HG03025 (cell line): ENCODE results near the gene KCNG2.

Experiments used
- ATAC-seq: cut with Tn5 transposase; IDR thresholded peaks from one replicate; pipeline ENCODE4 v1.9.1; 2021; ENCODE audit warnings: mild to moderate bottlenecking, moderate library complexity; ENCODE audit not compliant: unreplicated experiment, low FRiP score

Gene KCNG2

DNA sequence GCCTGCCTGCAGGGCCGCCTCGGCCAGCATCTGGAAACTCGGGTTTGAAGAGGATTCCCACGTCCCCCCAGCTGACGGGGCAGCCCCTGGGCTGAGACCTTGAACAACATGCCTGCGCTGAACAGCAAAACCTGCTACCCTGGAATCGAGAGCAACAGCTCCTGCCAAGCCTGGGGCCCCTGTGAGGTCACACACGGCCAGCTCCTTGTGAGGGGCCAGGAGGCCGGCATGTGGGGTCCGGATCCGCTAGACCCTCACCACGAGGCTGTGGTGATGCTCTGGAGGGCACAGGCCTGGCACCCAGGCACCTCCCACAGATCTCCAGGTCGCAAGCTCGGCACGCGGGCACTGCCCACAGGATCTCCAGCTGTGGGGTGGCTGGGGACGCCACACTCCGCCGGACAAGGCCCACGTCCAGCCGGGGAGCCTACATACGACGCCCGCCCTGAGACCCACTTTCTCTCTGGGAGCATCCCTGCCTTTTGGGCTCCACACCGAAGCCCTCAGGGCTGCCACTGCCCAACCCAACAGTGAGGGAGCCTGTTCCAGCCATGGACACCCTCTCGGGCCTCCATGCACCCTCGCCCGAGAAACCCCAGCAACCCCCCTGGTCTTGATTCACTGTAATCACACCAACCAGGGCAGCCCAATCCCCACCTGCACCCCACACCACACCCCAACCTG lies 119.6 kb downstream of the KCNG2 start:
- ATAC-seq, result no peak

DNA sequence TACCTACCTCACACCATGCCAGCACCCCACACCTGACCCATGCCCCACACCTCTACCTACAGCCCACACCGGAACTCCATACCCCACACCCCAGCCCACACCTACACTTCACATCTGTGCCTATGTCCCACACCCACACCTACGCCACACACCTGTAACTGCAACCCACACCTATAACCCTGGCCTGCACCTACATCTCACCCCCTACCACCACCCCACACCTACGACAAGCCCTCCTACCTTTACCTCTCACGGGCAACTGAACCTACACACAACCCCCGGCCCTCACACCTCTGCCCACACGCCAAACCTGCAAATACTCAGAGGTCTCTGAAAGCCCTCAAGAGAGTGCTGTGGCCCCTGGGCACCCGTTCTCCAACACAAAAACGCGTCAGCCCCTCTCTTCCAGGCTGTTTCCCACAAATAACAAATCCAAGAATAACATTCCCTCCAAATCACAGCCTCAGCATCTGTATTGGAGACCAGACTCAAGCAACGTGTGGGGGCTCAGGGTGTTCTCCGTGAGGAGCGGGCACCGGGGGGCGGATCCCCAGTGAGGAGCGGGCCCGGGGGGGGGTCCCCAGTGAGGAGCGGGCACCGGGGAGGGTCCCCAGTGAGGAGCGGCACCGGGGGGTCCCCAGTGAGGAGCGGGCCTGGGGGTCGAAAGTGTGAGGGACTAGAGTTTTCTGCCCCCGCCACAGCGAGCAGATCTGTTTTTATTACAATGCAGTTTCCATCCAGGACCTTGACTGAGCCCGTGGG lies 120.3 kb downstream of the KCNG2 start:
- no peak for ATAC-seq

DNA sequence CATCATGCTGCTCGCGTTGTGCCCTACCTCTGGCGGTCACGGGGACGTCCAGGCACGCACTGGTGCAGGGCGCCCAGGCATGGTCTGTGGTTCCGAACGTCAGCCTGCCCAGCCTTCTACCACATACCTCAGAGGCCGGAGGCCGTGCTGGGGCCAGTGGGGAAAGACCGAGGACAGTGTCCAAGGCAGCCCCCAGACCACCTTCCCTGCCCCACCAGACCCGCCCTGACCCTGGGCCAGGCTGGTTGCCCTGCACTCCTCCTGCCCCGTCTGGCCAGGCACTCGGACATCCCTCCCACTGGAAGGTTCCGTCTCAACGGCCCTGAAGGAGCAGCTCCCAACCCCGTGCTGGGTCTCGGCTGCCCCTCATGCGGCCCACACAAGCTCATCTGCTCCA lies 120.9 kb downstream of the KCNG2 start:
- ATAC-seq, result no peak

DNA sequence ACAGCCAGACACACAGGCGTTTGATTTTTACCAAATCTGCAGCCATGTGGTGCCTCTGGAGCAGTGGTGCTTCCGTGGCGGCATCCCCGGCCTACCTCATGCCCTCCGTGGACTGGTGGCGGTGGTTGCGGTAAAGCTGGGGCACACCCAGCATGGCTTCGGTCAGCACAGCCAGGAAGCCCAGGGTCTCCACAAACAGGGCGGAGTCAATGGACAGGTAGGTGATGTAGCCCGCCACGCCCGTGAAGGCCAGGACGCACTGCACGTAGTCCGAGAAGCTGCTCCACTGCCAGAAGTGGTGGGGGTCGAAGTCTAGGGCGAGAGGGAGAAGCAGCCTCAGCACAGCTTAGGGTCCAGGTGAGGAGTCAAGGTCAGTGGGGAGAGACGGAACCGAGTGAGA lies 121.4 kb downstream of the KCNG2 start:
- ATAC-seq, result no peak

DNA sequence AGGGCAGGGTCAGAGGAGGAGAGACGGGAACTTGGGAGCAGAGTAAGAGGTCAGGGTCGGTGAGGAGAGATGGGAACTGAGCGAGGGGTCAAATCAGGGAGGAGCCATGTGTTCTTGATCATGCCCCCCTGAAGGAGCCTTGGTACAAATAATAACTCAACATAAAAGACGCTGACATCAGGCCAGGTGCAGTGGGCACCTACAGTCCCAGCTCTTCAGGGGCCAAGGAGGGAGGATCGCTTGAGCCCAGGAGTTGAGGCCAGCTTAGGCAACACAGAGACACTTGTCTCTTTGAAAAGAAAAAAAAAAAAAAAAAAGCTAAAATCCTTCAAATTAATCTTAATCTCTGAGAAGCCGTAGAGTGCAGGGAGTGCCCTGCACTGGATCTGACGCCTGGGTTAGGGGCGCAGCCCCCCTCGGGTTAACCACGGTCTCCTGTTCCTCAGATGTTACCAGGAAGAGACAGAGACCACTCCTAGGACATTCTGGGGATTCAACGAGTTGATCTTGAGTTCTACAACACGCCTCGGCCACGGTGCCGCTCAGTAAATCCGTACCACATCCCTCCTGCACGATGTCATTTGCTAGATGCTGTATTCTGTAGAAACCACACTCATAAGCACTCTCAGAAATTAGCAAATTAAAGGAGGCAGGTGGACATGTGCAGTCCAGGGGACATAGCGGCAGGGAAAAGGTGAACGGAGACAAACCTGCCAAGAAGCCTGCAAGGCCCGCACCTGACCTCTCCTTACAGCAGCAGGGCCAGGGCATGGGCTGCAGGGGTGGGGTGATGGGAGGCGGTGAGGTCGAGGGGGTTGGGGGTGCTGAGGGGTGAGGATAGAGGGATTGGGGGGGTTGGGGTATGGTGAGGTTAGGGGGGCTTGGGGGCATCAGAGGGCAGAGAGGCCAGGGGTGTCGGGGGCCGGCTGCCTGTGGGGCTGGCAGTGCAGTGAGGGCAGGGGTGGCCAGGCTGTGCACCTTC lies 124.5 kb downstream of the KCNG2 start:
- no peak for ATAC-seq

DNA sequence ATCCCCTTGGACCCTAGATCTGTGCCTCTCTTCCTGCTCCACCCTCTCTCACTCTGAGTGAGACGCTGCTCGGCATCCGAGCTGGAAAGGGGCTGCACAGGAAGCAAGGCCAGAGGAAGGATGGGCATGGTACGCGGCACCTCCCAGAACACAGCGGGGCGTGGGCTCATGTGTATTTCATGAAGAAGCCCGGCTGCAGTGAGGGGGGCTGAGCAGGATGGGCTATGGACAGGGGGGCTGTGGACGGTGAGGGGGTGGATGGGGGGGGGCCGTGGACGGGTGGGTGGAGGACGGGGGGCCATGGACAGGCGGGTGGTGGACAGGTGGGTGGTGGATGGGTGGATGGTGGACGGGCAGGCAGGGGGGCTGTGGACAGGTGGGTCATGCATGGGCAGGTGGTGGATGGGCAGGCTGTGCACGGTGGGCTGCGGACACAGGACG lies 125.3 kb downstream of the KCNG2 start:
- no peak for ATAC-seq

DNA sequence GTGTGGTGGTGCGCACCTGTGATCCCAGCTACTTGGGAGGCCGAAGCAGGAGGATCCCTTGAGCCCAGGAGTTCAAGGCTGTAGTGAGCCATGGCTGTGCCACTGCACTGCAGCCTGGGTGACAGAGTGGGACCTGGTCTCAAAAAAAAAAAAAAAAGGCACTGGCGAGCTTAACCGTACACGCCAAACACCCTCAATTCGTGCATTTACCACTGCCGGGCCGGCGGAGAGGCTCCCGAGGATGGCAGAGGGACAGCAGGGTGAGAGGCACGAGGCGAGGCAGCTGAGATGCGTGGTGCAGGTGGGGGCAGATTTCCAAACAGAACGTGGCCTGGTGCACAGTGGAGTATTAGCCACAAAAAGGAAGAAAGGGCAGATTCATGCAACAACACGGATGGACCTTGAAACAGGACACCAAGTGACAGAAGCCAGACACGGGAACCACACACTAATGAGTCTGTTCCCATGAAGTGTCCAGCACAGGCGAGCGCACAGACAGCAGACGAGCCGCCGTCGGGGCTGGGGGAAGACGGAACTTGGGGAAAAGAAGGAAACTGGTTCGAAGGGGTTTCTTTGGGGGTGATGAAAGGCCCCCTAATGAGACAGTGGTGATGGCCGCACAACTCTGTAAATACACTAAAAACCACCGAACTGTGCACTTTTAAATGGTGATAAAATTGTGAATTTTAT lies 126.3 kb downstream of the KCNG2 start:
- ATAC-seq, result no peak

DNA sequence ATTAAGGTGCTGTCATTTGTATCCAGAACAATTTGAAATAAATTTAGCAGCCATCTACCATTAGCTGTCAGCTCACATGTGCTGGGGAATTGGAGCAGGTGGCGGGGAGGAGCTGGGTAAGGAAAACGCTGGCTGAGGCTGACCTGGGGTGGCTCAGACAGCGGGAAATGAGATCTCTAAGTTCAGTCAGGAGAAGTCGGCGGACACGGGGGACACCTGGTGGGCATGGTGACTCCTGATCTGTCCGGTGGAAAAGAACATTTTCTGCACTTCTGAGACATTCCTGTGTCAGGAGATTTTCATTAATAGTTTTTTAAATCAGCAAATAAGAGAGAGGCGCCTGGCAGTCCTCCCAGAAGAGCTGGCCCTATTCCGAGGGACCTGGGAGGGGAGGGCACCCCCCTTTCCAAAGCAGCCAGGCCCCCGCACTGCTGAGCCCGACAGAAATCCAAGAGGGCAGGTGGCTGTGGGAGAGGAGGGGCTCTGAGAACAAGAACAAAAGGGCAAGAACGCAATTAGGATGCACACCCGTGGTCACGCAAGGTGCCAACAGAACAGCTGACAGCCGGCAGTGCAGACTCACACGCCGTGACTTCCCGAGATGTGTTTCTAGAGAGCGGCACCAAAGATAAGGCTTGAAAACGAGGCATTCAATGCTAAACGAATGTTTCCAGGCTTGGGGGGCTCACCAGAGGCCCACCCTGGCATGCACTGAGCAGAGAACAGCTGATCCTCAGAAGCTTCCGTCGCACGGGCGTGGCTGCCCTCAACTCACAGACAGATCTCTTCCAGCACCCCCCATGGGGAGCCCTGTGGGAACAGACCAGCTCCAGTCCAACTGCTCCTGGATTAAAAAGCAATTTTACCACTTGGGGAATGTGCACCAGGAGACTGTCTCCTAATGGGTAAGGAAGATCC lies 127.3 kb downstream of the KCNG2 start:
- no peak for ATAC-seq

DNA sequence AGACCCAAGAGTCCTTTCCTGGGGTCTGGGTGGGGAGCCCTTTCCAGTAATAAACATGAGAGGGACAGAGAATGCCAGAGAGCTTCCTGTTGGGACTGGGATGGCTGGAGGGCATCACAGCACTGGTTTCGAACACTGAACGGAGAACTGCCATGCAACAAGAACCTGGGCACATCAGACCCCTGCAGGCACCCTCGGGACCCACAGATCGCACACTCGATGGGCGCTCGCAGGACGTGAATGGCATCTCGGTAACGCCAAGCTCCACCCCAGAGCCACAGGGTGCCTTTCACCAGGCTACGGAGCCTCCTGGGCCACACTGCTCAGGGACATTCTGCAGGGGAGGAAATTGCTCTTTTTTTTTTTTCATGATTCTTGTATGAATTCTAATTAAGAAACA lies 128.6 kb downstream of the KCNG2 start:
- no peak for ATAC-seq

DNA sequence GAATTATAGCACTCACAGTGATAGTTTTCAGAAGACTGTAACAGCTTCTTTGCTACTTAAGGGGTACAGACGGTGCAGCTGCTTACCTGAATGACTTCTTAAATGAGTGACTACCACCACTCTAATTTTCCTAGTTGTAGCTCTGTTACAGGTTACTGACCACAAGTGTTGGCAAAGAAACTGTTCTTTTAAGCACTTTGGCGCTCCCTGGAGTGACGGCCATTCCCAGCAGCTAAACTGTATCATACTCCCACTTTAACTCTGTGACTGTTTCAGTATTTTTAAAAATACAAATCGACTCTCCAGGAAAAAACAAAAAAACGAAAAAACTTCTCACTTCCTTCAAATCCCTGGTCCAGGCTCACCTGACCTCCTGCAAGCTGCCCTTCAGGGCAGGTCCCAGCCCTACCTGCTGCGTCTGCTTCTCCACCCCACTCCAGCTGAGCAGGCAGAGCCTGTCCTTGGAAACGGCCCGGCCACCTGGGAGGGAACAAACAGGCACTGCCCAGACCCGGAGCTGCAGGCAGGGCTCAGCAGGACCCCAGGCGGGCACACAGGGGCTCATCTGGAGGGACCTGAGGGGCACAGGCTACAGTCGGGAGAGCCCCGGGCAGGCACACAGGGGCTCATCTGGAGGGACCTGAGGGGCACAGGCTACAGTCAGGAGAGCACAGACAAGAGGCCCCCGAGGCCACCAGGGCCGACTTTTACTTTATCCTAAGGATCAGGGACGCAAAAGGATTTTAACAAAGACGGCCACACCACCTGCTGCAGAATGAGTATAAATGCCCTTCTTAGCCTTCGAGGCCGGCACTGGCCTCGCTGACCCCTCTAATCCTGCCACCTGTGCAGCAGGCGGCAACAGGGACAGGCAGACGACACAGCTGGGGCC lies 129.2 kb downstream of the KCNG2 start:
- no peak for ATAC-seq

DNA sequence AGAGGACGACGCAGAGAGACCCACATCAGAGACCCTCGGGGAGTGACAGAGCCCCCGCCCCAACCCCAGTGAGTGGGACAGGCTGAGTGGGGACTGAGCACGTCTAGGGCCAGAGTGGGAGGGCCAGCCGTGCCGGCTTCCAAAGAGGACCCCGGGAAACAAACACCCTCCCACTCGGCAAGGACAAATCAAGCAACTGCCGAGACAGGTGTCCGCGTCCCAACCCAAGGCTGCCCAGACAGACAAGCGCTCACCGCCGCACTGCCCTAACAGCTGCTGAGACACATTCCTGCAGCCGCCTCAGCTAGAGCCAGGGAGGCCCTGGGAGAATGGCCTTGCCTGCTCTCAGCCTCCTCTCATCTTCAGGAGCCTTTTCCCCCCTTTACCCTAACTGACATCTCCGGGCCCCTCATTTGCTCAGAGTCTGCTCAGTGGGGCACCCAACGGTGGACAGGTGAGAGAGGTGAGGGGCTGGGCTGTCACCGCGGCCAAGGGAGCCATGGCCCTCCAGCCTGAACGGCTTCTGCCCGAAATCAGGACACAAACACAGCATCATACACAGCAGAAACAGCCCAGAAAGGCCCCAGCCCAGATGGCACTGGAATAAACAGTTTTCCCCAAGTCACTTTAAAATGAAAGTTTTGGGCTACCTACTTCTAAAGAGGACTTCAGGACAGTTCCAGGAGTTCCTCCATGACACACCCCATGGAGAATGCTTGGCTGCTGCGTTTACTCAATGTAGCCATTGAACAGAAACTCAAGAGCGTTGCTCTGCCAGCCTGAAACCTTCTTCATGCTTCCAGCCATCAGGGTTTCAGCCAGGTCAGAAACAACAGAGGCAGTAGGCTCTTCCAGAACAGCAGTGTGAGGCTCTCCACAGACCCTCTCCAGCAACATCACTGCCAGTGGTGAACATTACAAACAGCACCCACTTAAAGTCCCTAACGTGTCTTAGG lies 130.1 kb downstream of the KCNG2 start:
- ATAC-seq, result no peak

DNA sequence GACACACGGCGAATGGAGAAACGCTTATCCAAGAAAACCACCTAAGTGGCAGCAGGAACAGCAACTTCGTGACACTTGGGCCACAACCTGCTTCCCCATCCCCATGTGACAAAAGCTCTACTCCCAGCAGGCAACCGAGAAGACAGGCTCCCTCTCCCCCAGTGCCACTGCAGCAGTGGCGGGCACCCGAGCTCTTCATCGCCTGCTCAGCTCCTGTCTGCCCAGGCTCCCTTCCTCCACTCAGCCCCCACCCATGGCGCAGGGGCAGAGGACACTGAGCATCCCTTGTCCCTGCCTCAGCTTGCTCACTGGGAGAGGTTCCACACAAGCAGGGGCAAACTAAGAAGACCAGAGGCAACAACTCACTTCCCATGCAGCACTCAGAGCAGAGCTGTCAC lies 130.8 kb downstream of the KCNG2 start:
- no peak for ATAC-seq

DNA sequence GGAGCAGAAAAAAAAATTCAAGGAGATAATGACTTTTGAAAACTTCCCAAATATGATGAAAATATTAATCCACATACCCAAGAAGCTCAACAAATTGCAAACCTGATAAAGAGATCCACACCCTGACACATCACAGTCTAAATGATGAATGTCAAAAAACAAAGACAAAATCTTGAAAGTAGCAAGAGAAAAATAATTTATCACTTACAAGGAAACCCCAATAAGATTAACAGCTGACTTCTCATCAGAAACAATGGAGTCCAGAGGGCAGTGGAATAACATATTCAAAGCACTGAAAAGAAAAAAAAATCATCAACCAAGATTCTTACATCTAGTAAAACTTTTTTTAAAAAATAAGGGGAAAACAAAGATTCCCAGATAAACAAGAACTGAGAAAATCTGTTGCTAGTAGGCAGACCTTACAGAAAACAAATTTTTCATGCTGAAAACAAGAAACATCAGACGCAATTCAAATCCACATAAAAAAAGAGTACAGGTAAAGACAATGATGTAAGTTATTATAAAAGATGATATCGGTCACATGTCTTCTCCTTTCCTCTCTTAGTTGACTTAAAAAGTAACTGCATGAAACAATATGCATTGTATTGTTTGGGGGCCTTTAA lies 132.4 kb downstream of the KCNG2 start:
- ATAC-seq, result no peak

DNA sequence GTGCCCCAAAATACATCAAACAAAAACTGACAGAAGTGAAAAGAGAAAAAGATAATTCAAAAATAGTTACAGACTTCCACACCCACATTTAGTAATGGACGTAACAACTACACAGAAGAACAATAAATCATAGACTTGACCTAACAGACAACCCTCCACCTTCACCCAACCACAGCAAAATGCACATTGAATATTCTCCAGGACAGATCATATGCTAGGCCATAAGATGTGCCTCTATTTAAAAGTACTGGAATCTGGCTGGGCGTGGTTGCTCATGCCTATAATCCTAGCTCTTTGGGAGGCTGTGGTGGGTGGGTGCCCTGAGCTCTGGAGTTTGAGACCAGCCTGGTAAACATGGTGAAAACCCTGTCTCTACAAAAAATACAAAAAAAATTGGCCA lies 133.7 kb downstream of the KCNG2 start:
- no peak for ATAC-seq

DNA sequence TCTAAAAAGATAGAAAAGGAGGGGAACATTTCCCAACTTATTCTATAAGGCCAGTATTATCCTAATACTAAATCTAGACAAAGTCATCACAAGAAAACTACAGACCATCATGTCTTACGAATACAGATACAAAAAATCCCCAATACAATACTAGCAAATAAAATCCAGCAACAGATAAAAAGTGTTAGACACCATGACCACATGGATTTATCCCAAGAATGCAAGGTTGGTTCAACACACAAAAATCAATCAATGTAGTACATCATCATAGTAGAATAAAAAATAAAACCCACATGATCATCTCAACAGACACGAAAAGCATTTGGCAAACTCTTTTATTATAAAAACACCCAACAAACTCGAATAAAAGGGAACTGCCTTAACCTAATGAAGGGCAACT lies 135.2 kb downstream of the KCNG2 start:
- no peak for ATAC-seq

DNA sequence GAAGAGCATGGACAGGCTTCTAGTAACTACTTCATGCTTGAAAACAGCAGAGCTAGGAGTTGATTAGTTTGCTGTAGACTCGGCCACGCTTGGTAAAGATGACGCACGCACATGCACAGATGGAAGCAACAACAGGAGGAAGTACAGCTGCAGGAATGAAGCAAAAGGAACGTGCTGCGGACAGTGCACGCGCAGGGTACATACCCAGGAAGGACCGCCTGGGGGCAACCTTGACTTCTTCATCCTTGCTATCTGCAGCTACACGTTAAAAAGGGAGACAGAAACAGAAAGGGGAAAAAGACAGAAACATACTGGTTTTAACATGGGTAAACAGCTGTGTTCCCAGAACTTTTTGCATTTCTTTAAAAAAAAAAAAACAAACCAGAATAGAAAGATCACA lies 136.0 kb downstream of the KCNG2 start:
- ATAC-seq, result no peak
